Transverse colon (tissue), 4 donors: Measurements from ENCODE around the gene CSDE1. TPM values are rescaled to one million over a fixed set of nuclear protein-coding genes. Genes with fewer than 3 reads are reported as not detected.
A peak's percentile ranks its signal among the peaks of the same experiment; 100 is the strongest.
"Not testable (repeated sequence)": the region's sequence is repeated elsewhere in the genome, so short reads cannot be mapped to it uniquely, and the experiment has no call there.

Experiments used
- DNase-seq: peaks from one replicate; pipeline ENCODE4 v3.0.0-alpha.2; 2019
- H3K27ac ChIP-seq, 4 donors: fragments of 200-600 bp; sonication (generic); 2 replicates each; pipeline ENCODE4 v1.5.1; 2016 to 2018; ENCODE audit warnings: inconsistent platforms in 4 of 4
- H3K27me3 ChIP-seq: fragments of 200-600 bp; sonication (generic); 2 replicates; pipeline ENCODE4 v1.5.1; 2017; ENCODE audit warnings: inconsistent platforms
- H3K36me3 ChIP-seq, 4 donors: fragments of 200-600 bp; sonication (generic); 2 replicates each; pipeline ENCODE4 v1.5.1; 2017 to 2019; ENCODE audit warnings: inconsistent platforms in 4 of 4
- H3K4me1 ChIP-seq, 4 donors: fragments of 200-600 bp; sonication (generic); 2 replicates each; pipeline ENCODE4 v1.5.1; 2017 to 2020; ENCODE audit warnings: inconsistent platforms in 4 of 4
- H3K4me3 ChIP-seq, 4 donors: fragments of 200-600 bp; sonication (generic); 1 replicate in 1 of 4; 2 replicates in 3 of 4; pipeline versions ENCODE4 v1.5.1 to v1.6.1; 2017 to 2019; ENCODE audit warnings: inconsistent platforms in 4 of 4
- H3K9me3 ChIP-seq, 2 donors: fragments of 200-600 bp; sonication (generic); 2 replicates each; pipeline ENCODE4 v1.5.1; 2017 to 2019; ENCODE audit warnings: inconsistent platforms in 2 of 2
- EP300 ChIP-seq: sonication (generic); formaldehyde crosslinking; IDR thresholded peaks from one replicate; pipeline ENCODE4 v1.6.1; 2017; ENCODE audit warnings: antibody characterized with exemption, low read depth
- POLR2A ChIP-seq: fragments of 450-650 bp; IDR thresholded peaks from one replicate; pipeline ENCODE4 v1.6.1; 2016; ENCODE audit warnings: antibody characterized with exemption, mild to moderate bottlenecking, moderate library complexity
- POLR2AphosphoS5 ChIP-seq, 3 donors: sonication (generic); formaldehyde crosslinking; IDR thresholded peaks; one replicate each; pipeline ENCODE4 v1.6.1; 2016; ENCODE audit warnings: antibody characterized with exemption in 3 of 3
- WGBS, 2 donors: methylation state at CpG; one replicate each; pipeline ENCODE4 v1.1.5; 2018; ENCODE audit warnings: low coverage in 1 of 2; 5-methylcytosine and 5-hydroxymethylcytosine counted together
- in situ Hi-C, 4 donors: fragments of 200-750 bp; cut with MboI; loops; one replicate each; pipeline versions ENCODE4 v1.15.0 to v1.15.1; 2017; ENCODE audit warnings: low sequenced_read_pairs in 3 of 4, low pct_ligation_motif_present in 1 of 4, low pct_unique_long_range_greater_than_20kb in 1 of 4
- intact Hi-C: fragments of 100-400 bp; cut with DNase I; formaldehyde crosslinking; loops from one replicate; pipeline ENCODE4 v1.15.1; 2023; ENCODE audit warnings: low total_unique reads
- total RNA-seq, 4 donors: library from RNA; depleted of rRNA; stranded (reverse); fragments of >200 nt; gene quantifications; one replicate each; pipeline ENCODE4 v1.1.0, GENCODE V29; 2016
- TF ChIP-seq, protein P1 (sequence below), 5 experiments: fragments of 200-600 bp in 3 of 5; fragments of 450-650 bp in 2 of 5; sonication (generic) in 3 of 5; IDR thresholded peaks; 1 replicate in 2 of 5; 2 replicates in 3 of 5; pipeline ENCODE4 v1.5.1; 2016 to 2017; ENCODE audit warnings: antibody characterized with exemption in 5 of 5, inconsistent platforms in 3 of 5, mild to moderate bottlenecking in 2 of 5, moderate library complexity in 1 of 5

CSDE1 gene
- total RNA-seq, 4 donors from 2014 or later: 264 to 1,040 (median 739) TPM

GRCh38 chr1:114782476-114782875, 24.7 kb upstream of the CSDE1 start:
- no peak overlapping the region for H3K27ac ChIP-seq
- peaks cover 12% of the 10 kb centered on the region for H3K27me3 ChIP-seq
- DNase-seq: no peak
- TF ChIP-seq POLR2AphosphoS5 (IDR thresholded peaks at IDR 0.05) (no peak), EP300 (no peak), POLR2A (no peak)
- TF ChIP-seq, protein P1, sequence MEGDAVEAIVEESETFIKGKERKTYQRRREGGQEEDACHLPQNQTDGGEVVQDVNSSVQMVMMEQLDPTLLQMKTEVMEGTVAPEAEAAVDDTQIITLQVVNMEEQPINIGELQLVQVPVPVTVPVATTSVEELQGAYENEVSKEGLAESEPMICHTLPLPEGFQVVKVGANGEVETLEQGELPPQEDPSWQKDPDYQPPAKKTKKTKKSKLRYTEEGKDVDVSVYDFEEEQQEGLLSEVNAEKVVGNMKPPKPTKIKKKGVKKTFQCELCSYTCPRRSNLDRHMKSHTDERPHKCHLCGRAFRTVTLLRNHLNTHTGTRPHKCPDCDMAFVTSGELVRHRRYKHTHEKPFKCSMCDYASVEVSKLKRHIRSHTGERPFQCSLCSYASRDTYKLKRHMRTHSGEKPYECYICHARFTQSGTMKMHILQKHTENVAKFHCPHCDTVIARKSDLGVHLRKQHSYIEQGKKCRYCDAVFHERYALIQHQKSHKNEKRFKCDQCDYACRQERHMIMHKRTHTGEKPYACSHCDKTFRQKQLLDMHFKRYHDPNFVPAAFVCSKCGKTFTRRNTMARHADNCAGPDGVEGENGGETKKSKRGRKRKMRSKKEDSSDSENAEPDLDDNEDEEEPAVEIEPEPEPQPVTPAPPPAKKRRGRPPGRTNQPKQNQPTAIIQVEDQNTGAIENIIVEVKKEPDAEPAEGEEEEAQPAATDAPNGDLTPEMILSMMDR (IDR thresholded peaks at IDR 0.05): no peak
- 76 to 77% methylated on average over 5 of the region's 5 CpGs for WGBS, 2 donors
- in situ Hi-C loops: no loop called here
- no peak overlapping the region for H3K4me3 ChIP-seq
- H3K4me1 ChIP-seq: peaks cover 0 to 17% (median 5%) of the 10 kb centered on the region in 4 donors
- H3K9me3 ChIP-seq: peaks cover 5 to 7% of the 10 kb centered on the region in 2 donors
- intact Hi-C loops: no loop called here
- peaks cover 0 to 3% (median 0%) of the 10 kb centered on the region in 4 donors for H3K36me3 ChIP-seq

GRCh38 chr1:114780344-114781226, 22.8 kb upstream of the CSDE1 start, which contains the start of gene SIKE1:
Gene SIKE1 (minus strand): TSS chr1:114780685. CDS start chr1:114780607, 78 bp downstream.
- 20 to 43% methylated on average over 12 to 53 of the region's 53 CpGs for WGBS, 2 donors
- intact Hi-C loops: no loop called here

GRCh38 chr1:114779722-114780121, 21.9 kb upstream of the CSDE1 start:
- Histone ChIP-seq H3K4me1 (peaks cover 0 to 17% (median 5%) of the 10 kb centered on the region in 4 donors), H3K4me3 (peak overlapping the region; percentile 67 to 93 (median 72)), H3K9me3 (no peaks in the 10 kb centered on the region), H3K36me3 (peaks cover 0 to 4% (median 0%) of the 10 kb centered on the region in 4 donors), H3K27me3 (peaks cover 12% of the 10 kb centered on the region), H3K27ac (peak overlapping the region; percentile 93 to 95 (median 94))
- TF ChIP-seq POLR2A (no peak), POLR2AphosphoS5 (IDR thresholded peaks at IDR 0.05) (no peak), EP300 (no peak)
- TF ChIP-seq, protein P1 (IDR thresholded peaks at IDR 0.05): no peak
- in situ Hi-C loops: no loop called here
- intact Hi-C loops: no loop called here
- DNase-seq: no peak

More at GRCh38 chr1:114780344-114781226, 22.8 kb upstream of the CSDE1 start, which contains the start of gene SIKE1:
- DNase-seq: peak; percentile 96
- peaks cover 0 to 4% (median 0%) of the 10 kb centered on the region in 4 donors for H3K36me3 ChIP-seq
- H3K27me3 ChIP-seq: peaks cover 12% of the 10 kb centered on the region
- in situ Hi-C loops: no loop called here
- H3K9me3 ChIP-seq: peaks cover 0 to 2% of the 10 kb centered on the region in 2 donors
- peak within 1 kb of the TSS; percentile 67 to 93 (median 72) for H3K4me3 ChIP-seq
- TF ChIP-seq, protein P1 (IDR thresholded peaks at IDR 0.05): no peak
- peak; percentile 85 to 96 (median 91) for TF ChIP-seq POLR2AphosphoS5 (IDR thresholded peaks at IDR 0.05)
- peak; percentile 90 for TF ChIP-seq POLR2A
- TF ChIP-seq EP300: no peak
- H3K27ac ChIP-seq: peak within 1 kb of the TSS; percentile 93 to 95 (median 94)
- H3K4me1 ChIP-seq: peaks cover 0 to 17% (median 5%) of the 10 kb centered on the region in 4 donors

GRCh38 chr1:114776726-114777125, 18.9 kb upstream of the CSDE1 start:
- Histone ChIP-seq H3K36me3 (peaks cover 0 to 19% (median 9%) of the 10 kb centered on the region in 4 donors), H3K4me1 (peaks cover 0 to 17% (median 5%) of the 10 kb centered on the region in 4 donors)
- intact Hi-C loops, H3K9me3 ChIP-seq, in situ Hi-C loops, DNase-seq, H3K27me3 ChIP-seq, H3K27ac ChIP-seq, H3K4me3 ChIP-seq: not testable (repeated sequence)
- 94 to 100% methylated on average over 2 to 4 of the region's 4 CpGs for WGBS, 2 donors
